ENCODE data around the gene VSTM2B.

DNA sequence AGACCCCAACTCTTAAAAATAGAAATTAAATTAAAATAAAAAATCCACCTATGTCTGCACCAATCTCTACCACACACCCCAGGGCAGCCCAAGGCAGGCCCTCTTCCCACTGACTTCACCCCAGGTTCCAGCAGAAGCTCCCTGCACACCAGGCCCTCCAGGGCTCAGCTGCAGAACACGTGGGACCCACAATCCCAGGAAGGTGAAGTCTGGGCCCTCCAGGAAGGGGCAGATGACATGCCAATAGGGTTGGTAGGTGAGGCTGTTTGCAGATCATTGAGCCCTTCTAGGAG lies 19.2 kb upstream of the VSTM2B start:
- TF ChIP-seq, protein P1, sequence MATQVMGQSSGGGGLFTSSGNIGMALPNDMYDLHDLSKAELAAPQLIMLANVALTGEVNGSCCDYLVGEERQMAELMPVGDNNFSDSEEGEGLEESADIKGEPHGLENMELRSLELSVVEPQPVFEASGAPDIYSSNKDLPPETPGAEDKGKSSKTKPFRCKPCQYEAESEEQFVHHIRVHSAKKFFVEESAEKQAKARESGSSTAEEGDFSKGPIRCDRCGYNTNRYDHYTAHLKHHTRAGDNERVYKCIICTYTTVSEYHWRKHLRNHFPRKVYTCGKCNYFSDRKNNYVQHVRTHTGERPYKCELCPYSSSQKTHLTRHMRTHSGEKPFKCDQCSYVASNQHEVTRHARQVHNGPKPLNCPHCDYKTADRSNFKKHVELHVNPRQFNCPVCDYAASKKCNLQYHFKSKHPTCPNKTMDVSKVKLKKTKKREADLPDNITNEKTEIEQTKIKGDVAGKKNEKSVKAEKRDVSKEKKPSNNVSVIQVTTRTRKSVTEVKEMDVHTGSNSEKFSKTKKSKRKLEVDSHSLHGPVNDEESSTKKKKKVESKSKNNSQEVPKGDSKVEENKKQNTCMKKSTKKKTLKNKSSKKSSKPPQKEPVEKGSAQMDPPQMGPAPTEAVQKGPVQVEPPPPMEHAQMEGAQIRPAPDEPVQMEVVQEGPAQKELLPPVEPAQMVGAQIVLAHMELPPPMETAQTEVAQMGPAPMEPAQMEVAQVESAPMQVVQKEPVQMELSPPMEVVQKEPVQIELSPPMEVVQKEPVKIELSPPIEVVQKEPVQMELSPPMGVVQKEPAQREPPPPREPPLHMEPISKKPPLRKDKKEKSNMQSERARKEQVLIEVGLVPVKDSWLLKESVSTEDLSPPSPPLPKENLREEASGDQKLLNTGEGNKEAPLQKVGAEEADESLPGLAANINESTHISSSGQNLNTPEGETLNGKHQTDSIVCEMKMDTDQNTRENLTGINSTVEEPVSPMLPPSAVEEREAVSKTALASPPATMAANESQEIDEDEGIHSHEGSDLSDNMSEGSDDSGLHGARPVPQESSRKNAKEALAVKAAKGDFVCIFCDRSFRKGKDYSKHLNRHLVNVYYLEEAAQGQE (IDR thresholded peaks at IDR 0.05; ENCODE audit: insufficient read depth in 1 of 2, low read depth in 2 of 2, low read length in 2 of 2), result no peak
- no peak for TF ChIP-seq POLR2AphosphoS5 (IDR thresholded peaks at IDR 0.05; ENCODE audit: low read depth, low read length)
- TF ChIP-seq FOXP2 (optimal IDR thresholded peaks at IDR 0.05; ENCODE audit: borderline replicate concordance, extremely low read depth, extremely low read length, insufficient read depth), result no peak
- no peak for TF ChIP-seq TAF1 (IDR thresholded peaks at IDR 0.05; ENCODE audit: borderline replicate concordance, insufficient read depth, low read length)
- TF ChIP-seq SIN3A (IDR thresholded peaks at IDR 0.05; ENCODE audit: borderline replicate concordance, insufficient read depth, low read length), result no peak
